ENCODE measurements around the gene SLC22A23. TPM values are rescaled to one million over a fixed set of nuclear protein-coding genes. Genes with fewer than 3 reads are reported as not detected.
A peak's percentile ranks its signal among the peaks of the same experiment; 100 is the strongest.

The SLC22A23 gene
- total RNA-seq, 1 experiment from 2014 or later = 38.2 TPM

GRCh38 chr6:3381233-3381921 lies 75.5 kb downstream of the SLC22A23 start:
- ChIA-PET POLR2A (no interaction called here), CTCF (interaction anchor here (0.9 to 1.8 kb wide), 3 partner anchors 11 to 467 kb away, joined by 3 read pairs; no protein-coding TSS in a partner anchor)
- no peak for TF ChIP-seq CREB1 (CRISPR knock-in tag; IDR thresholded peaks at IDR 0.05)
- no peak for TF ChIP-seq JAZF1 (CRISPR knock-in tag; IDR thresholded peaks at IDR 0.05)
- no peak for TF ChIP-seq USF2 (CRISPR knock-in tag; IDR thresholded peaks at IDR 0.05)
- TF ChIP-seq TEAD4 (CRISPR knock-in tag; IDR thresholded peaks at IDR 0.05) = no peak
- no peak for TF ChIP-seq ZNF281 (CRISPR knock-in tag; IDR thresholded peaks at IDR 0.05)
- TF ChIP-seq ZNF138 (CRISPR knock-in tag; conservative IDR thresholded peaks at IDR 0.05) = no peak
- no peak for TF ChIP-seq CBFB (CRISPR knock-in tag; IDR thresholded peaks at IDR 0.05; ENCODE audit: low read depth)
- TF ChIP-seq E2F4 (CRISPR knock-in tag; IDR thresholded peaks at IDR 0.05; ENCODE audit: borderline replicate concordance, low read depth) = no peak
- no peak for TF ChIP-seq ELF4 (CRISPR knock-in tag; IDR thresholded peaks at IDR 0.05; ENCODE audit: low read depth)
- TF ChIP-seq GTF2I (CRISPR knock-in tag; conservative IDR thresholded peaks at IDR 0.05) = no peak
- no peak for TF ChIP-seq NFE2L1 (CRISPR knock-in tag; IDR thresholded peaks at IDR 0.05)
- TF ChIP-seq CDX4 (CRISPR knock-in tag; IDR thresholded peaks at IDR 0.05; ENCODE audit: borderline replicate concordance) = no peak
- no peak for TF ChIP-seq GABPB1 (CRISPR knock-in tag; IDR thresholded peaks at IDR 0.05)
- no peak for TF ChIP-seq HMGA2 (CRISPR knock-in tag; IDR thresholded peaks at IDR 0.05)
- TF ChIP-seq CREM (CRISPR knock-in tag; IDR thresholded peaks at IDR 0.05) = no peak
- no peaks in the 10 kb centered on the region for H3K27me3 Mint-ChIP-seq (ENCODE audit: low read depth)
- H3K4me3 Mint-ChIP-seq = no peak overlapping the region
- no peaks in the 10 kb centered on the region for H3K36me3 Mint-ChIP-seq
- peaks cover 70% of the 10 kb centered on the region for H3K4me1 Mint-ChIP-seq
- H3K9me3 Mint-ChIP-seq = no peaks in the 10 kb centered on the region
- no peak for DNase-seq (ENCODE audit: low spot score)
- no peak for ATAC-seq
- H3K27ac Mint-ChIP-seq = no peak overlapping the region

- Mint-ChIP-seq H3K27me3 (ENCODE audit: low read depth) (no peaks in the 10 kb centered on the region), H3K9me3 (no peaks in the 10 kb centered on the region), H3K4me1 (peaks cover 66% of the 10 kb centered on the region), H3K36me3 (no peaks in the 10 kb centered on the region), H3K4me3 (no peak overlapping the region), H3K27ac (no peak overlapping the region)
- peak; percentile 39 for ATAC-seq
- POLR2A ChIA-PET = no interaction called here
- CTCF ChIA-PET = interaction anchor here (0.9 to 1.3 kb wide), 2 partner anchors 10 to 468 kb away, joined by 3 read pairs; no protein-coding TSS in a partner anchor
- no peak for DNase-seq (ENCODE audit: low spot score)
- no peak for TF ChIP-seq SOX15 (CRISPR knock-in tag; IDR thresholded peaks at IDR 0.05)
- TF ChIP-seq NFYB (CRISPR knock-in tag; conservative IDR thresholded peaks at IDR 0.05; ENCODE audit: low read depth) = 0 out of 2 replicates have a peak, but pooled peaks have one; percentile 25
- no peak for TF ChIP-seq FOXK1 (CRISPR knock-in tag; IDR thresholded peaks at IDR 0.05)
- no peak for TF ChIP-seq MAX (CRISPR knock-in tag; IDR thresholded peaks at IDR 0.05)
- no peak for TF ChIP-seq E2F5 (CRISPR knock-in tag; IDR thresholded peaks at IDR 0.05)
- no peak for TF ChIP-seq JUN (CRISPR knock-in tag; IDR thresholded peaks at IDR 0.05)
- TF ChIP-seq ELF4 (CRISPR knock-in tag; IDR thresholded peaks at IDR 0.05; ENCODE audit: low read depth) = no peak
- peak; percentile 29; the same call in 1 of the 2 replicates for TF ChIP-seq GABPB1 (CRISPR knock-in tag; IDR thresholded peaks at IDR 0.05)
These were observed 76.3 kb downstream of the SLC22A23 start for GRCh38 chr6:3380344-3381232.
